Measurements from ENCODE around the gene ATF4.

Gene ATF4

DNA sequence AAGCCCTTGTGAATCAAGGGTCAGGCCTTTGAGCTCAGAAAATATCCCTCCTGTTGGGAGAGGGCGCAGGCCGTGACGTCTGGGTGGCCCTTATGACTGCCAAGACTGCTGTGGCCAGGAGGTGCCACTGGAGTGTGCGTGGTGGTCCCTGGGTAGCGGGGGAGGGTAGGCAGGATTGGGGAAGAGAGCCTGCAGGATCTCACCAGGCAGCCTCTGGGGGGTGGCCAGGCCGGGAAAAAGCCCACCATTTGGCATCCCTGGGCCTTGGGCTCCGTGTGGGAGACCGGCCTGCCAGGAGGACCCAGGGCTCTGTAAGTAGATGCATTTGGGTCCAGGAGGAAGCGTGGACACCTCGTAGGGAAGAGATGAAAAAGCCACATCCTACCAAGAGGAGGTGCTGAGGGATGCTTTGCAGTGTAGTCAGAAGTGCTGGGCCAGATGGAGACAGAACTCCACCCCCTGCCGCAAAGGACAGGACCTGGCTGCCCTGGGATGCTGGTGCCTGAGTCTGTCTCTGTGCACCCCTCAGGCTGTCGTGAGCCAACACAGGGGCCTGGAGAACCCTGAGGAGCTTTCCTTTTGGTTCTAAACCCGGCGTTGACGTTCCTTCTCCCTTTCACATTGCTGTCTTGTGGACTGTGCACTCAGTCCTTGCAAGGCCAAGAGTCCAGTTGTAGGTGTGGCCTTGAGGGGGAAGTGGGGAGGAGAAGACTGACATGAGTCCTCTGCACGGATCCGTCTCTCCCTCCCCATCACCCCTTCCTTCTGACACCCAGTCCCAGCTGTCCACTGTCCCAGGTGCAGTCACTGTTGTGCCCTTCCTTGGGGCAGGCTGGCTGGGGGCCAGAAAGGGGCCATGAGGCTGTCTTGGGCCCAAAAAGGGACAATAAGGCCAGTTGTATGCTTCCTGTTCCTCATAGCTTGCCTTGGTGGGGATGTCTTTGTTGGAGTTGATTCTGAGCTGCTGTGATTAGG is 31.0 kb upstream of the ATF4 start:
- DNase-seq (ENCODE audit: low spot score): peak; percentile 35
- in situ Hi-C loops (cut with MboI; ENCODE audit: low pct_unique_long_range_greater_than_20kb, low sequenced_read_pairs, unreplicated experiment): no loop called here
- TF ChIP-seq CTCF (IDR thresholded peaks at IDR 0.05; ENCODE audit: extremely low read depth, insufficient read depth, missing control alignments): no peak

DNA sequence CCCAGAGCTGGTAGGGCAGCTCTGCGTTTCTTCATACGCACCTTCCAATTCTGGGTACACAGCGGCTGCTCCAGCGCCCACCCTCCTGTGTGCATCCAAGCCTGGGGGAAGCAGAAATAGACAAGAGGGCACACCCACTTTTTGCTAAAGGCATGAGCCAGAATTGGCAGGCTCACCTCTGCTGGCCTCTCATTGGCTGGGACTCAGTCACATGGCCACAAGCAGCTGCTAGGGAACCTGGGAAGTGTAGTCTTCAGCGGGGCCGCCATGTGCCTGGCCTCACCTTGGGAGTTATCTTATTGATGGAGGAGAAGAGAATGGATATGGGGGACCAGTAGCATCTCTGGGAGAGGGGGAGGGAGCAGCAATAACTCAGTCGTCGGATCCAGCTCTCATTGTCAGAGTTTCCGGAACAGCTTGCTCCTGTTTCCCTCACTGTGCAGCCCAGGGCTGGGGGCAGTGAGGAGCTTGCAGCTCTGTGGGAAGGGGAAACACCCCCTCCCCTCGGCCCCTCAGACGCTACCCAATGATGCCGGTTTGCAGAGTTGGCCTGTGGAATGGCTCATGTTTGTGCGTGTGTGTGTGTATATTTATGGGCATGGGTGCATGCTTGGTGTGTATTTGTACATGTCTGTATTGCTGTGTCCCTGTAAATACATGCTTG is 30.1 kb upstream of the ATF4 start:
- in situ Hi-C loops (cut with MboI; ENCODE audit: low pct_unique_long_range_greater_than_20kb, low sequenced_read_pairs, unreplicated experiment): no loop called here
- peak; percentile 94 for DNase-seq (ENCODE audit: low spot score)
- TF ChIP-seq CTCF (IDR thresholded peaks at IDR 0.05; ENCODE audit: extremely low read depth, insufficient read depth, missing control alignments): no peak

DNA sequence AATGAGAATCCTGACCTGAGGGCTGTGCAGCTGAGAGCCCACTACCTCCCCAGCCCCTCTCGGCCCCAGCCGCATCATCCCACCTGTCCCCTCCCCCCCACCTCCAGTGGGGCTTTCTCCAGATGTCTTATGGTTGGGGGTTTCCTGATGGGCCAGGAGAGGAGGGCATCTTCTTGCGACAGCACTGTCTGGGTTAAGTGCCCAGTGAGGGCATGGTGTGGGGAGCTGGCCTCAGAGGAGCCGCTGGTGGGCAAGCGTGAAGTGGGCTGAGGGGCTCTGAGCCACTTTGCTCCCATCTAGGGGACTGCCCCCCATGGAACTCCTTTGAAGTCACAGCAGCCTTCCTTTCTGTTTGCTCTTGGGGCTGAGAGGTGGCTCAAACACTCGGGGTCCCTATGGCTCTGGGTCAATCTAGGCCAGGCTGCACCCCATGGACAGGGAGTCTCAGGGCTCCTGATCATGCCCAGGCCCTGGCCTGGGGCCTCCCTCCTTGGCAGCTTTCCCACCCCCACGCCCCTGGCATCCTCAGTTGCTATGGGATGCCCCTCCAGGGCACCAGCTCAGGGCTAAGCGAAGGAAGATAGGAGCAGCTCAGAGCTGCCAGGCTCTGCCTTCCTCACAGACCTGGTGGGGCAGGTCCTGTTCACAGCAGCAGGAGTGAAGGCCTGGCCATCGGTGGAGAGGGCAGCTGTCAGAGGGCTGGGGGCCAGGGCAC is 29.2 kb upstream of the ATF4 start:
- TF ChIP-seq CTCF (IDR thresholded peaks at IDR 0.05; ENCODE audit: extremely low read depth, insufficient read depth, missing control alignments): no peak
- no peak for DNase-seq (ENCODE audit: low spot score)
- in situ Hi-C loops (cut with MboI; ENCODE audit: low pct_unique_long_range_greater_than_20kb, low sequenced_read_pairs, unreplicated experiment): no loop called here

DNA sequence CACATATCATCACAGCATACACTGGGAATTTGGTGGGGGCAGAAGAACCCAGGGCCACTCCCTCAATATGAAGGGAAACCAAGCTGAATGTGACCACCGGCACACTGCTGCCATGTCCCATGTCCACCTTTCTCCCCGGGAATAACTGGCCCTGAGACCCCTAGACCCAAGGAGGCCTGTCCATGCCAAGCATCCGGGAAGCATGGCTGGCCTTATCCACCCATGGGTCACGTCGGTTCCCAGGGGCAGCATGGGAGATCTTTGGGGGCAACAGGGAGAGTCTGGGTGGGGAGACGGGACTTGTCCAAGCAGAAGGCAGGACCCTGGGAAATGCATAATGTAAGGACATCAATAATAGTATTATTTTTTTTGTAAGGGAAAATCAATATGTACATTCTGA is 28.7 kb upstream of the ATF4 start:
- in situ Hi-C loops (cut with MboI; ENCODE audit: low pct_unique_long_range_greater_than_20kb, low sequenced_read_pairs, unreplicated experiment): no loop called here
- TF ChIP-seq CTCF (IDR thresholded peaks at IDR 0.05; ENCODE audit: extremely low read depth, insufficient read depth, missing control alignments): no peak
- no peak for DNase-seq (ENCODE audit: low spot score)

GRCh38 chr22:39492186-39492585 is 28.2 kb upstream of the ATF4 start:
- TF ChIP-seq CTCF (IDR thresholded peaks at IDR 0.05; ENCODE audit: extremely low read depth, insufficient read depth, missing control alignments): no peak
- in situ Hi-C loops (cut with MboI; ENCODE audit: low pct_unique_long_range_greater_than_20kb, low sequenced_read_pairs, unreplicated experiment): no loop called here

GRCh38 chr22:39493759-39494158 is 26.6 kb upstream of the ATF4 start:
- in situ Hi-C loops (cut with MboI; ENCODE audit: low pct_unique_long_range_greater_than_20kb, low sequenced_read_pairs, unreplicated experiment): no loop called here
- TF ChIP-seq CTCF (IDR thresholded peaks at IDR 0.05; ENCODE audit: extremely low read depth, insufficient read depth, missing control alignments): no peak
- no peak for DNase-seq (ENCODE audit: low spot score)

More at GRCh38 chr22:39492186-39492585, 28.2 kb upstream of the ATF4 start:
- DNase-seq (ENCODE audit: low spot score): no peak

Data from GM13977 (cell line).